HG03342 (cell line): ENCODE results near the gene HSPB7.
"Not testable (repeated sequence)": the region's sequence is repeated elsewhere in the genome, so short reads cannot be mapped to it uniquely, and the experiment has no call there.

ENCODE experiments used
- ATAC-seq: cut with Tn5 transposase; IDR thresholded peaks from one replicate; pipeline ENCODE4 v1.9.1; 2021; ENCODE audit warnings: mild to moderate bottlenecking, moderate library complexity; ENCODE audit not compliant: unreplicated experiment

Gene HSPB7

DNA sequence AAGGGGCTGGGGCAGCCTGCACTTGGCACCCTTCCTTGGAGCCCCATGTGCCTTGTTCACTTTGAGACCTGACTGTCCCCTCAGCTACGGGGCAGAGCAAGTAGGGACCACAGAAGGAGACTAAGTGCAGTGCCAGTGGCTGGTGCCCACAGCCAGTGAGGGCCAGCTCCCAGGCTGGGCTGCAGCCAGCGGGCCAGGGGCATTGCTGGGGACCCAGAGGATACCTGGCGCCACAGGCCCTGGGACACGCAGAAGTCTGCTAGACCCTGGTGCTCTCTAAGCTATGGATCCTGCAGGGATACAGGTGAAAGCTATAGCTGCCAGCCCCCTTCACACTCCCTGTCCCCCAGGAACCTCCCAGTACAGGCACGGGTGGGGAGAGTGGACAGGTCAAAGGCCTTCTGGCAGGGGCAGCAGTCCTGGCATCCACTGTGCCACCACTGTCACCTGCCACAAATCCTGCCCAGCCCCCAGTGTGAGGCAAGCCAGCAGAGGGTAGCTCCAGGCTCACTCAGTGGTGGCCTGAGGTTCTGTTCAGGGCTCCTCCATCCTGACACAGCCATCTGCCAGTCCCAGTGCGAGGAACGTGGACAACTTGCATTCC lies 5.3 kb upstream of the HSPB7 start:
- ATAC-seq, result no peak

DNA sequence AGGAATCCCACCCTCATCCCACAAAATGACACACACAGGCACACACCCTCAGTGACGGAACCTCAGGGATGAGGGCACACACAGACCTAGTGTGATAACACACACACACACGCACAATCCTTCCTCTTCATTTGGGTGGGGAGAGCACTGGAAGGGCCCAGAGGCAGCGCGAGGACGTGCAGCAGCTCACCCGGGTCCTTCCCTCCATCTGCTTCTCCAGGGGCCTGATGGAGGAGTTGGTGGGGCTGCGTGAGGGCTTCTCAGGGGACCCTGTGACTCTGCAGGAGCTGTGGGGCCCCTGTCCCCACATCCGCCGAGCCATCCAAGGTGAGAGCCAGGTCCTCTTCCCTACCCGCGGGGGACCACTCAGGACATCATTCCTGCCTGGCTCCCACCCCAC lies 4.5 kb upstream of the HSPB7 start:
- ATAC-seq, result no peak

DNA sequence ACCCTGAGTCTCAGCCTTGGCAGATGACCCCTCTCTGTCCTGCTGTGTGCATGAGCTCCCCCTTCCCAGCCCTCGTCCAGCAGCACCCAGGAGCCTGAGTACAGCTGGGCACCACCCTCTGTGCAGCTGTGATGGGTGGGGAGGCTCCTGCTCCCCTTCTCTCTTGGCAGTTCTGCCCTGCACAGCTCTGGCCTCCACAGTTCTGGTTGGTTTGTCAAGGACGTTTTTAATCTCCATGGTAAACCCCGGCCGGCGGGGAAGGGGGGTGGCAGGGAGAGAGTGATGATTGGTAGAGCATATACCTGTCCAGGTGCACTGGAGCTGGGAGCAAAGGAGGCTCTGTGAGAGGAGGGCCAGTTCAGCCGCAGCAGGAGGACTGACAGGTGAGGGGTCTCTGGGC lies 3.8 kb upstream of the HSPB7 start, which contains the start of gene CLCNKA:
TSS of gene CLCNKA (plus strand) at position 356 of the 400 bp plus-strand sequence. CDS start 584 bp downstream, outside the sequence.
- ATAC-seq, result no peak

DNA sequence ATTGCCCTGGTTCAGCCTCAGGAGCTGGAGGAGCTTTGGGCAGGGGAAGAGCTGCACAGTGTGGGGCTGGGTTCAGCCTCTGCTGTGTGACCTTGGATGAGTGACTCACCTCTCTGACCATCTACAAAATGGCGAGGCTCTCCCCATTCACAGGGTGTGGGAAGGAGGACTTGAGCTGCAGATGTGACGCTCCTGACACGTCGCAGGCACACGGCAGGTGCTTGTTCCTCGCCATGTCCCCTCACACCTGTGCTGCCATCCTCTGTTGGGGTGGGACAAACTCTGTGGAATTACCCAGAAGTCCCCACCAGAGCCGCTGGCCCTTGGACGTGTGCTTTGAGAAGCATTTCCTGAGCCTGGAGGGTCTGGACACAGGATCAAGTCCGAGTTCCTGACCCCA lies 3.0 kb upstream of the HSPB7 start:
- ATAC-seq, result not testable (repeated sequence)

DNA sequence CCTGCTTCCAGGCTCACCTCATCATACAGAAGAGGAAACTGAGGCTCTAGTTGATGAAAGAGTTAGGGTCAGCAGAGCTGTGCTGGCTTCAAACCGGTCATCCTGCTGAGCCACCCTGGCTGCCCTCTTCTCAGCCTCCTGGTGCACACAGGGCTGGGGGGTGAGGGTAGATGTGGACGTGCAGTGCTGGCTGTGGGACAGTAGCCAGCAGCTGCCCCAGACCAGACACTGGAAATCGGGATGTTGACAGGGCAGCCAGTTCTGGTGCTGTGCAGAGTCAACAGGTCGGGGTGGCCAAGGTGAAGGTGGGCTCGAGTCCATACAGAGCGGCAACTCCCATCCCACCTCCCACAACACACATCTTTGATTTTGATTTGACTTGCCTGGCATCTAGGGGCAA lies 2.5 kb upstream of the HSPB7 start:
- ATAC-seq, result no peak

DNA sequence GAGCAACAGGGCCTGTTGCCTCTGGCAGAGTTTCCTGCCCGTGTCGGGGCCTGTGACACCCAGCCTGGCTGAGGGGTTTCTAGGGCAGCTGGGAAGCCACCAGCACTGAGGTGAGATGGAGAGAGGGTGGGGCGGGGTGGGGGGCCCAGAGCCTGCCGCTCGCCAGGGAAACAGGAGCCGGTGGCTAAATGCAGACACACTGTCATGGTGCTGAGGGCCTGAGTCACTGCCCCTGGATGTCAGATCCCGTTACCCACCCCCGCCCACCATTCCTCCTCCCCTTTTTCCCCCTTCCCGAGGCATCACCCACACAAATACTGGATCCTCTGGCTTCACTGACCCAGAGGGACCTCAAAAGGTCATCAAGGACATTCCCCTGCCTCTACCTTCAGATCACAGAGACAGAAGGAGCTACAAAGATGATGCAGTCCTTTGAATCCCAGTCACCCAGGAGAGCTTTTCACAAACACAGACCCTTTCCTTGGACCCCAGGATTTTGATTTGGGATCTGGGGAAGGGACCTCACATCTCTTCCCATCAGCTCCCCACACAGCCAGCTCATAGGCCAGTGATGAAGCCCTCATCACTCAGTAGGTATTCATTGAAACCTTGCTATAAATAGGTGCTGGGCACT lies 1.9 kb upstream of the HSPB7 start:
- no peak for ATAC-seq

DNA sequence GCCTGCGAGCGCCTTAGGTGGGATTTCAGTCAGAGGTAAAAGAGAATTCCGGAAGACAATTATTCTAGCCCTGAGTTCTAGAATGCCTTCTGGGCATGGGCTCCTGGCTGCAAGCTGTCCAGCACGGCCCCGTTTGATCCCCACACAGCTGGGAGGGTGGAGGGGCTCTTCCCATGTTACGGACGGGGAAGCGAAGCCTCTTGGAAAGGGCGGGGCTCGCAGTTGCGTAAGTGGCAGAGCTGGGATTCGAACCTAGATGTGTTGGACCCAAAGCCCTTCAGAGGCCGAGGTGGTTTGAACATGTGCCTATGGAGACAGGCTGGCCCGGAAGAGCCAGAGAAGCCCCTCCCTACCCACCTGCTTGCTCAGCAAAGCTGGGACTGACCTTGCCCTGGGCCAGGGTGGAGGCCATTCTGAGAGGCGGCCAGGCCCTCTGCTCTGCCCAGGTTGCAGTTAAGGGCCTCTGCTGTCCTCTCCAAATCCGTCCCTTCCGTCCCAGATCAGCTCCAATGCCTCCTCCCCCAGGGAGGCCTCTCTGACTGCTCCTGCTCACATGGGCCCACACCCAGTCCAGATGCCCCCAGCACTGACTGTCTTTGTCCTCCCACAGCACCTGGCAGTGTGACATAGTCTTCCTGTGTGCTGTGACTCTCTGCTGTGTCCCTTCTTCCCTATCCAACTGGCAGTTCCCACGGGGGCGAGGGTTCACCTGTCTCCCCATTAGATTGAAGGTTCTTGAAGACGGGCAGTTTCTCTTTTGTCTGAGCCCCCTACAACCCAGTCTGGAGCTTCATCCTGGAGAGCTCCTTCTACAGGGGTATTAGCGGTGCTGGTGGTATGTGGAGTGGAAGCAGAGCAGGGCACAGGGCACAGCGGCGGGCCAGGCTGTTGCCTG lies 1.2 kb upstream of the HSPB7 start:
- no peak for ATAC-seq

DNA sequence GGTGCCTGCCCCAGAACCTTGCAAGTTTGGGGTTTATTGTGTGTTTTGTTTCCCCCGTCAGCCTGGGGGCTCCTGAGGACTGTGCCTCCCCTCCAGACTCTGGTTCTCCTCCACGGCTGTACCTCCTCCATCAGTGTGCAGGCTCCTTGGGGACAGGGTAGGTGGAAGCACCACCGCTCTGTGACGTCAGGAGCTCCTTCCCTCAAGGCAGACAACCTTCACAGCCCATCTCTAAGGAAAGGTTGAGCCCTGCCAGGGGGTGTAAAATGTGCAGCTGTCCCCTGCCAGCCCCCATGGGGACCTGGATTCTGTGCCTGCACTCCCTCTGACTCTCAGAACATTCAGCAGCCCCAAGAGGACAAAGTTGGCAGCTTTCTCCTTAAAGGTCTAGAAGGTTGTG lies 465 bp upstream of the HSPB7 start:
- no peak for ATAC-seq

DNA sequence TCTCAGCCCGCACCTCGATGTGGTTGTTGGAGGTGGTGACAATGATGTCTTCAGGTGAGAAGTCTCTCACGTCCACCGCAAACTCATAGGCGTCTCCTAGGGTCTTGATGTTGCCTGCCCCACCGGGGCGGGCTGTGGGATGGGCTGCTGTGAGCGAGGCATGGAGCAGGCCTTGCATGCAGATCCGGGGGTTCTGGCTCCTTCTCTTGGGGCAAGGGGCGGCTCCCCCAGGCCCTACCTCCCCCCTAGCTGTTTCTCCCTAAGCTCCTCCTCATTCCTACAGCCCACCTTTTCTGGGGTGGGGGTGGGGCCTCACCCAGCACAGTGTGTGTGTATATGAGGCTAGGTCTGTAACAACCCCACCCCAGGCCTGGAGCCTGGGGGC lies 775 bp downstream of the HSPB7 start:
- no peak for ATAC-seq

DNA sequence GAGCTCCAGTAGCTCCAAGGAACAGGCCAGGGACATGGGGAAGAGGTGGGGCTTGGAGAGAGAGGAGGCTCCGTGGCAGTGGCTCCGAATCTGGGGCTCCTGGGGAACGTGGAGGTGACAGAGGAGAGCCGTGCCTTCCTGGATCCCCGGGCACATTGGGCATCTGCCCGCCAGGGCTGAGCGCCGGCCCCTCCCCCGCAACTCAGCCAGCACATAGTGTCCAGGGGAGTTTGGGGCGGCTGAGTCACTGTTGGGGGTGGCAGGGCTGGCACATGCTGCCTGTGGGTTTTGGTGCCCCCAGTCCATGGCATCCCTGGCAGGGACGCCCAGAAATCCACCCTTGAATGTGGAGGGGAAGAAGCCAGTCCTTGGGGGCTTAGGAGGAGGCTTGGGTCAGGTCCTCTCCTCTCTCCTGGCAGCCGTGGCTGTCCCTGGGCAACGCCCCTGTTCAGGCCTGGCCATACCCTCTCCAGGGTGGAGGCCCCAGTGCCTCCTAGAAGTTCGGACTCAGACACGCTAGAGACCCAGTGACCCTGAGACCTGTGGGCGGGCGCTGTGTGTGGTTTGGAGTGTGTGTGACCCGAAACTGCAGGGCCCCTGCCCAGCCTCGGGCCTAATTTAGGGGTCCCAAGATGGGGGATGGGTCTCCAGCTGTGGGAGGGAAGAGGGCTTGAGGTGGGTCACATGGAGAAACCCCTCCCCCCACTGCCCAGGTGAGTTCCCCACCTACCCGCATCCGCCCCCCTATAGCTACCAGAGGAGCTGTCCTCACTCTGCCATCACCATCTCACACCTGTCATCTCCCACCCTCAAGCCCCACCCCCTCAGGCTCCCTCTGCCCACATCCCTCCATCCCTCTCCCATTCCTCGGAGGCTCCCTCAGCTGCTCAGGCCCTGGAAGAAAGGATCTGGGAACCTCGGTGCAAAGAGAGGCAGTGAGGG lies 1.6 kb downstream of the HSPB7 start:
- ATAC-seq, result no peak

DNA sequence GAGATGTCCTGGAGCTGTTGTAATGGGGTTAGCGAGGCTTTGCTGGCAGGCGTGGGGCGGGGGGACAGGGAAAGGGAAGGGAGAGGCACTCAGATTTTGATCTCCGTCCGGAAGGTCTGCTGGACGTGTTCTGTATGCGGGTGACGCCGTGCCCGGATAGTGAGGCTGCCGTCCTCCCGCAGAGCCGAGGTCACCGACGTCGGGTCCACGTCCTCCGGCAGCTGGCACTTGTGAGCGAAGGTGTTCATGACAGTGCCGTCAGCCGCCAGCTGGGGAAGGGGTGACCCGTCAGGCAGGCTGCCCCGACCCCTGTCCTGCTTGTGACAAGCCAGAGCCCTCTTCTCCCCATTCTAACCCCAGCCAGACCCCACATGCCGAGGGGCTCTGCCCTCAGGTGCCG lies 2.4 kb downstream of the HSPB7 start:
- ATAC-seq, result no peak

DNA sequence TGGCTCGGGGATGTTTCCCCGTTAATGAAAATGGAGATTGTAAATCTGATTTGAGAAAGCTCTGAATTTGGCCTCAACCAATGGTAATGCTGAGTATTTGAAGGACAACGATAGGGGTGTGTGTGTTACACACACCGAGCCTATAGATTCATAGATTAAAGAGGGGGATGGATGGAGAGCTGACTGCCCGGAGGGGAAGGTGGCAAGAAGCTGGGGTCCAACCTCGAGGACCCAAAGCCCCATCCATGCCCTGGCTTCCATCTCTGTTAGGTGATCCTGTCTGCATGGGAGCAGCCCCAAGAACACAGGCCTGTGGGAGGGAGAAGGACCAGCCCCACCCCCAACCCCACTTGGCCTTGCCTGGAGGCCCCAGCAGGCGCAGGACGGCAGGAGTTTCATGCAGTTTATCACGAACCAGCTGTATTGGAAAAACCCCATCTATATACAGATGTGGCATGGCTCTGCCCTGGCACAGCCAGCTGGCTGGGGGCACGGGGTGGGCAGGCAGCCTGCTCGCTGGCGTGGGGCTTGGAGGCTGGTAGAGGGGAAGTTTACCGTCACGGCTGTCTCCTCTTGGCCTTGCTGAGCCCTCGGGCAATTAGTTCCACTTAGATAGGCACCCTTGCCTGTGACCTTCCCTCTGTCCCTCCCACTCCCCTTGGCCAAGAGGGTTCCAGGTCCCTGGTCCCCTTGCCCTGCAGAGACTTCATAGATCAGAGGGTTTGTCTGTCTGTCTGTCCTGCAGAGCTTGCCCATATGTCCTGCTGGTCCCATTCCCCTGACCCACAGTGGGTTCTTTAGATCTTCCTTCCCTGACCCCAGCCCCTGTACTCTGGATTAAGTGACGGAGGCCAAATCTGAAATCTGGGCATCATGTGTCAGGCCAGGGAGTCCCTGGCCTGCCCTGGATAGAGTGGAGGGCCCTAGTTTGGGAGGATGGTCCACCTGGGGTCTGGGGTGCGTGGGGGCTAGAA lies 3.0 kb downstream of the HSPB7 start:
- ATAC-seq, result no peak

DNA sequence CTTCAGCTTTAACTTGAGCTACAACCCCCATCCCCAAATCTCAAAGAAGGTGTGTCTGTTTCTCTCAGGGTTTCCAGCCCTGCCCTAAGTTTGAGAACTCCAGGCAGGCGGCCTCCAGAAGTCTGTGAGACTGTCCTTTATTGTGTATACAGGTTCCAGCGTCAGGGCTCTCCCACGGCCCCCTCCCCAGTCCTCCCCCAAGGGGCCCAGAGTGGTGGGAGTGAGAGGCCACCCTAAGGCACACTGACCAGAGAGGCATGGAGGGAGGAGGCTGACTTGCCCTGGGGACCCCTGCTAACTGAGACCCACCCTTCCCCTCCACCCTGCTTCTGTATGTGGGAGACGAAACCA lies 4.0 kb downstream of the HSPB7 start:
- no peak for ATAC-seq

DNA sequence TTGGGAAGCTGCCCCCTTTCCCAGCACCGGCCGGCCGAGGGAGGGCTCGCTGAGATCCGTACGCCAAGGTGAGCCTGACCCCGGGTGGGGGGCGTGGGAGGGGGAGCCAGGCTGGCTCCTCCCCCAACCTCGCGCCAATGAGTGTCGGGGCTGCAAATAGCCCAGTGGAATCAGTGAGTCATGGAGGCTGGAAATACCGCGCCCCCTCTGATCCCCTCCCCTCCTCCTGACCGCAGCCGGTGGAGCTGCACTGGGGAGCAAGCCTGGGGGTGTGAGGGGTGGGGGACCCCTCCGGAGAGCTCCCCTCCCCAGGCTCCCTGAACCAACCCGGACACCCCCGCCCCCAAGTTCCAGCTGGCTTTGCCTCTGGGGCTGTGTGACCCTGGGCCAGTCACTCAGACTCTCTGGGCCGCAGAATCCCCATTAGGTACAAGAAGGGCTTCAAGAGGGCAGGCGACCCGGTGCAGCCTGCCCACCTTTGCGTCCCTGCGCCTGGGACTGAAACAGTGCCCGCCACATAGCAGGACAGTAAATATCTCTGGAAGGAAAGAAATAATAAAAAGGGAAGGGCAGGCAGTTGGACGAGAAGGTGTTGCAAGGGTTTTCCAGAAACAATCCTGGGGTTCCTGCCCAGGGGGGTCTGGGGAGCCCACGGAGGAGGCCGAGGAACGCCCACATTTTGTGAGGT lies 4.5 kb downstream of the HSPB7 start:
- ATAC-seq, result no peak

DNA sequence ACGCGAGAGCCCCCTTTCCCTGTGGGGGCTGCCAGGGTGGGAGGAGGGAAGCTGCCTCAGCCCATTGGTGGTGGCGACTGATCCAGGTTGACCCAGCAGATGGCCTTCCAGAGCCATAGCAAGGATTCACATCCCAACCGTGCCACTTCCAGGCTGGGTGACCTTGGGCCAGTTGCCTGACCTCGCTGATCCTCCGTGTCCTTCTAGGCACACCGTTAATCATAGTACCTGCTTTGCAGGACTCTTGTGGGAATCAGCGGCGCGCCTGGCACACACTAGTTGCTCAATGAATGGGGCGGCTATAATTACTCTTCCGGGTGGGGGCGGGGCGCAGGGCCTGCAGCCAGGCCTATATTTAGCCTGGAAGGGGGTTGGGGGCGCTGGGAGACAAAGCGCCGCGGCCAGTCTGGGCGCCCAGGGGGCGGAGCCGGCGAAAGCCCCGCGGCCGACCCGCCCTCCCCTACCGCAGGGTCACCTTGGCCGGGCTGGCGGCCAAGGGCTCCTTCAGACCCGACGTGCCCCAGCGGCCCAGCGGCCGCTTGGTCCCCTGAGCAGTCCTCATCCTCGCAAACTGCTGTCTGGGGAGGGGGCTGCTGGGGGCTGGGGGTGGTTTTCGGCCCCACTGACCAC lies 5.1 kb downstream of the HSPB7 start:
- no peak for ATAC-seq

DNA sequence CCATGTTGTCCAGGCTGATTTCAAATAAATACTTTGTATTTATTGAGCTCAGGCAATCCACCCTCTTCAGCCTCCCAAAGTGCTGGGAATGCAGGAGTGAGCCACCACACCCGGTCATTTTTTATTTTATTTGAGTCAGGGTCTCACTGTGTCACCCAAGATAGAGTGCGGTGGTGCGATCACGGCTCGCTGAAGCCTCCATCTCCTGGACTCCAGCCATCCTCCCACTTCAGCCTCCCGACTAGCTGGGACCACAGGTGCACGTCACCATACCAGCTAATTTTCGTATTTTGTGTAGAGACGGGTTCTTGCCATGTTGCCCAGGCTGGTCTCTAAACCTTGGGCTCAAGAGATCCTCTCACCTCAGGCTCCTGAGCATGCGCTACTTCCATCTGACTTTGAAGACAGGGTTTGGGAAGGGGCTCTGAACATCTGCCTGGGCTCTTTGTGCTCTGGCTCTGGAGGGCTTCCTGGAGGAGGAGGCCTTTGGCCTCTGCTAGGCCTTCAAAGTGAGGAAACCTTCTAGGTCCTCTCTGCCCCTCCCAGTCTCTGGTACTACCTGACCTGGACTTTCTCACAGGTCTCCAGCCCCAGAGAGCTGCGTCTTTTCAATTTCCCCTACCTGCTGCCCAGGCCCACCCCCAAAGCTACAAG lies 5.8 kb downstream of the HSPB7 start:
- ATAC-seq, result no peak

DNA sequence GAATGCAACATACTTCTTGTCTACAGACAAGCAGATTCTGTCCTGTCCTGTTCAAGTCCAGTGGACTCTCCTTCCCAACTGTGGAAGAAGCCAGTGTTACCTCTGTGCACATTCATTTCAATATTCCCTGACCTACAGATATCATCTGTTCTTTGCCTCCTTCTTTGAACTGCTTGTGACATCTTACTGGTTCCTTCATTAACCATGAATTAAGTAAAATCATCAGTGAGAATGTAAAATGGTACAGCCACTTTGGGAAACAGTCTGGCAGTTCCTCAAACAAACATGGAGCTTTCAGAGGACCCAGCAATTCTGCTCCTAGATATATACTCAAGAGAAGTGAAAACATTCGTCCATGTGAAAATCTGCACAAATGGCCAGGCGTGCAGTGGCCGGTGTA lies 7.0 kb downstream of the HSPB7 start:
- ATAC-seq, result no peak

DNA sequence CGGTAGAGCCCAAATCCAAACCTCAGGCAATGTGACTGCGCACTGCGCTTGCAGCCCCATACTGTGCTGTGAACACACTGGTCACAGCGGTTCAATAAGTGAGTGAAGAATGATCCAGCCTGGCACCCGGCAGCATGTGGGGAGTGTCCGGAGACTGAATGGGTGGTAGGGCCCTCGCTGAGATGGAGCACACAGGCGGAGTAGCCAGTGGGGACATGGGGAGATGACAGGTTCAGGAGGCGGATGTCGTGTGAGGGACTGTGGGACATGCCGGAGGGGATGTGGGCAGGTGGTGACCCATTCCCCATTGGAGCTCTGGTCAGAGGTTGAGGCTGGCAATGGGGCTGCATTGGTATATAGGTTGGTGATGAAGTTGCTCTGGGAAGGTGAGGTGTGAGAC lies 8.2 kb downstream of the HSPB7 start:
- ATAC-seq, result no peak
